PC-9 (cell line): ENCODE results near the gene OSBPL2. TPM values are rescaled to one million over a fixed set of nuclear protein-coding genes. Genes with fewer than 3 reads are reported as not detected.

ENCODE experiments used
- BruUV-seq: library from RNA; stranded (reverse); fragments of 400-500 nt; replicated peaks from 2 replicates; lab custom pipeline; 2021; lab: Mats Ljungman, UMichigan
- CTCF ChIA-PET: fragments of 300-600 bp; sonication (Branson Sonifier 250); formaldehyde crosslinking; loops from one replicate; lab custom pipeline; 2022; ENCODE audit warnings: antibody characterized with exemption; lab: Charles Lee
- POLR2A ChIA-PET: fragments of 300-600 bp; sonication (Branson Sonifier 250); formaldehyde crosslinking; loops from one replicate; lab custom pipeline; 2022; ENCODE audit warnings: antibody characterized with exemption; ENCODE audit not compliant: unreplicated experiment; lab: Charles Lee
- DNase-seq, 2 experiments: peaks; one replicate each; pipeline versions ENCODE4 v3.0.0 to v3.0.0-alpha.2; 2015 to 2022; ENCODE audit warnings: mixed read lengths in 1 of 2
- H2AFZ ChIP-seq: fragments of 200-600 bp; sonication (generic); 2 replicates; pipeline ENCODE4 v1.8.1; 2017; ENCODE audit warnings: antibody characterized with exemption
- H3F3A ChIP-seq: fragments of 200-600 bp; sonication (generic); 2 replicates; pipeline ENCODE4 v1.8.1; 2017; ENCODE audit warnings: antibody characterized with exemption, mild to moderate bottlenecking, low read depth; ENCODE audit not compliant: insufficient read depth
- H3K27ac ChIP-seq: fragments of 200-600 bp; sonication (generic); 2 replicates; pipeline ENCODE4 v1.6.1; 2016; ENCODE audit warnings: mixed run types
- H3K27me3 ChIP-seq: fragments of 200-600 bp; sonication (generic); 2 replicates; pipeline ENCODE4 v1.6.1; 2016; ENCODE audit warnings: low read depth, mixed run types; ENCODE audit not compliant: insufficient read depth
- H3K36me3 ChIP-seq: fragments of 200-600 bp; sonication (generic); 2 replicates; pipeline ENCODE4 v1.6.1; 2016; ENCODE audit warnings: low read depth, mixed run types
- H3K4me1 ChIP-seq: fragments of 200-600 bp; sonication (generic); replicated peaks from 2 replicates; pipeline ENCODE4 v1.6.1; 2016; ENCODE audit warnings: mixed run types; ENCODE audit not compliant: insufficient read depth
- H3K4me2 ChIP-seq: fragments of 200-600 bp; sonication (generic); 2 replicates; pipeline ENCODE4 v1.6.1; 2017; ENCODE audit warnings: mixed run types
- H3K4me3 ChIP-seq: fragments of 200-600 bp; sonication (generic); 2 replicates; pipeline ENCODE4 v1.6.1; 2016; ENCODE audit warnings: mixed run types
- H3K79me2 ChIP-seq: fragments of 200-600 bp; sonication (generic); 2 replicates; pipeline ENCODE4 v1.6.1; 2017; ENCODE audit warnings: low read depth, mixed run types
- H3K9me2 ChIP-seq: fragments of 200-600 bp; sonication (generic); 2 replicates; pipeline ENCODE4 v1.8.1; 2017; ENCODE audit warnings: mild to moderate bottlenecking; ENCODE audit not compliant: insufficient read depth
- H3K9me3 ChIP-seq: fragments of 200-600 bp; sonication (generic); 2 replicates; pipeline ENCODE4 v1.8.1; 2016; ENCODE audit warnings: low read depth; ENCODE audit not compliant: insufficient read depth
- H4K20me1 ChIP-seq: fragments of 200-600 bp; sonication (generic); 2 replicates; pipeline ENCODE4 v1.8.1; 2017; ENCODE audit not compliant: insufficient read depth
- CTCF ChIP-seq: fragments of 200-600 bp; sonication (generic); conservative IDR thresholded peaks from 2 replicates; pipeline ENCODE4 v1.6.1; 2017; ENCODE audit warnings: mixed run types, antibody characterized with exemption, mild to moderate bottlenecking, moderate library complexity
- EZH2 ChIP-seq: fragments of 200-600 bp; sonication (generic); IDR thresholded peaks from 2 replicates; pipeline ENCODE4 v1.8.0; 2017; ENCODE audit warnings: antibody characterized with exemption, low read depth
- intact Hi-C: fragments of 100-400 bp; cut with micrococcal nuclease; formaldehyde crosslinking; loops from one replicate; pipeline ENCODE4 v1.10.0; 2022; ENCODE audit not compliant: unreplicated experiment
- total RNA-seq: library from RNA; stranded (reverse); gene quantifications from 2 replicates; pipeline ENCODE4 v1.2.3, GENCODE V29; 2021

The OSBPL2 gene
- total RNA-seq, 1 experiment from 2014 or later = 84.8 TPM

DNA sequence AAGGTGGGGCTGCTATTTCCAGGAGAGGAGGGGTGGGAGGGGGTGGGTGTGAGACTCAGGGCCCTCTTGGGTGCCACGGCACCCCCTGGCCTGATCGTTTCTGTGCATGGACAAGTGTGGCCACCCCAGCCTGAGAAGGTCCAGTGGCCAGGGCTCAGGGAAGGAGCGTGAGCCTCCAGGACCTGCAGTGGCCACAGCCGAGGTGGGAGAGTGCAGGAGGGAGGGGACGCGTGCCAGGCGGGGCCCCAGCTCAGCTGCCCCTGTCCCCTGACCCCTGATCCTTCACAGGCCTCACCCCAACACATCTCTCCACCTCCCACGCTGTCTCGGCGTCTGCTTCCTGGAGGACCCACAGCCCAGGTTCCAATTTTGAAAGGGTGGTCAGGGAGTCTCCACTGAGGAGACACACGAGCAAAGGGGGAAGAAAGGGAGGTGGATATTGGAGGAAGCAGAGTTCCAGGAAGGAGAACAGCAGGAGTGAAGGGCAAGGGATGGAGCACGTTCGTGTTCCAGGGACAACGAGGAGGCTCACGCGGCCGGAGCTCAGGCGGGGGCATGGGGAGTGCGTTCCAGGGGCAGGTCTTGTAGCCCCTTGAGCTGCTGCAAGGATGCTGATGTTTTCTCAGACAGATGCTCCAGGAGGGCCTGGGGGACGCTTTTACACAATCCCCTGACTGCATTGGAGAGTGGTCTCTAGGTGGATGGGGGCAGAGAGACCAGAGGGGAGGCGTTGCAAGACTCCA, 14.0 kb upstream of the OSBPL2 start:
- H3K4me1 ChIP-seq = no peaks in the 10 kb centered on the region

DNA sequence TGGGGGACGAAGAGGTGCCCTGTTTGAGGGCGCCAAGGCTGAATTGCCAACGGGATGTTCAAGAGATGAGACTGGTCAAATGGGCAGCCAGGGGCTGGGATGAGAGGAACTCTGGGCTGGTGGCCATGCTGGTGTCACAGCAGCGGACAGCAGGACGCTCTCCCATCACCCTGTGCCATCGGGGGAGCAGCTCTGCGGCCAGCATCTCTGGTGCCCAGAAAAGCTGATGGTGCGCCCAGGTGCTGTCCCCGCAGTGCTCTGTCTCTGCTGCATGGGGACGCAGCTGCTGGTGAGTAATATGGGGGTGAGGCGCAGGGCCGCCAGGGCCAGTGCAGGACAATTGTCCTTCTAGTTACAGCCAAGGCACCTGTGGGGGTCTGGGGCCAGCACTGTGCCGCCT, 13.3 kb upstream of the OSBPL2 start:
- Histone ChIP-seq H3K9me2 (no peaks in the 10 kb centered on the region), H3F3A (peaks cover 16% of the 10 kb centered on the region; the same call in 1 of the 2 replicates), H2AFZ (no peak overlapping the region), H3K27ac (no peak overlapping the region), H3K4me2 (no peak overlapping the region), H3K4me1 (no peaks in the 10 kb centered on the region), H4K20me1 (0 out of 2 replicates have a peak, but pooled peaks cover 4% of the 10 kb centered on the region), H3K4me3 (no peak overlapping the region), H3K79me2 (no peaks in the 10 kb centered on the region), H3K36me3 (no peaks in the 10 kb centered on the region), H3K9me3 (no peaks in the 10 kb centered on the region), H3K27me3 (peaks cover 71% of the 10 kb centered on the region)
- ChIA-PET CTCF (no interaction called here), POLR2A (no interaction called here)
- intact Hi-C loops = no loop called here
- no peak for DNase-seq
- TF ChIP-seq EZH2 (no peak), CTCF (no peak)
- no TSS peak for BruUV-seq

More for the DNA sequence above, 14.0 kb upstream of the OSBPL2 start:
- H3K4me3 ChIP-seq = no peak overlapping the region
- intact Hi-C loops = no loop called here
- H3K9me3 ChIP-seq = no peaks in the 10 kb centered on the region
- DNase-seq = no peak
- H3K4me2 ChIP-seq = no peak overlapping the region
- H3K27me3 ChIP-seq = peaks cover 74% of the 10 kb centered on the region
- no peaks in the 10 kb centered on the region for H3K9me2 ChIP-seq
- no TSS peak for BruUV-seq
- no peak overlapping the region for H2AFZ ChIP-seq
- ChIA-PET POLR2A (no interaction called here), CTCF (no interaction called here)
- no peak overlapping the region for H3K27ac ChIP-seq
- 0 out of 2 replicates have a peak, but pooled peaks cover 4% of the 10 kb centered on the region for H4K20me1 ChIP-seq
- H3K36me3 ChIP-seq = no peaks in the 10 kb centered on the region
- no peaks in the 10 kb centered on the region for H3K79me2 ChIP-seq
- no peak for TF ChIP-seq CTCF
- TF ChIP-seq EZH2 = no peak
- H3F3A ChIP-seq = peaks cover 10% of the 10 kb centered on the region; the same call in 1 of the 2 replicates

DNA sequence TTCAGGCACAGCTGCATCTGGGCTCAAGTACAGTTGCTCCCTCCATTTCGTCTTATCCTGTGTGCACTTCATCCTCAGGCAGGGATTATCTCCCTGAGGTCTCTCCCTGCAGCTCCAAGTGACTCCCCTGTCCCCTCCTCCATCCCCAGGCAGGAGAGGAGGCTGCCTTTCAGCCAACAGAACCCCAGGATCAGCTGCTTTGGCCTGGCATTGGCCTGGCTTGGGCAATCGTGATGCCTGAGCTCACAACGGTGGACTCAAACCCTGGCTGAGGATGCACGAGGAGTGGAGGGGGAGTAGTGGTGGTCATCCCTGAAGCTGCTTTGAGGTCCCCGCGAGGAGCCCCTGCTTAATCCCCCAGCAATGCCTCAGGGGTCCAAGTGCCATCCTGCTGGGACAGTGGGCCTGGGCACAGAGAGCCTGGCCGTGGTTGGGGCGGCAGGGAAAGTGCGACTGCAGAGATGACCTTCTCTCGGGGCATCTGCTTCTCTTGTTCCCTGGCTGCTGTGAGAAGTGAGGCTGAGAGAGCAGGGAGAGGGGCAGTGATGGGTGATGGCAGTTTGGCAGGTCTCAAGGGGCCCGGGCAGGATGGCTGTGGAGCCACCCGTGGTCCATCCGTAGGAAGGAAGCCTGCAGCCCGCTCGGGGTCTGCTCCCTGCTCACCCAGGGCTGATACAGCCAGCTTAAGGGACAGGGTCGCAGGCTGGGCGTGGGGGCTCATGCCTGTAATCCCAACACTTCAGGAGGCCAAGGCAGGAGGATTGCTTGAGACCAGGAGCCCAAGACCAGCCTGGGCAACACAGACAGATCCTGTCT, 12.3 kb upstream of the OSBPL2 start:
- peaks cover 63% of the 10 kb centered on the region for H3K27me3 ChIP-seq
- intact Hi-C loops = no loop called here
- H3K79me2 ChIP-seq = no peaks in the 10 kb centered on the region
- no peak overlapping the region for H2AFZ ChIP-seq
- H3K27ac ChIP-seq = no peak overlapping the region
- H3K4me1 ChIP-seq = no peaks in the 10 kb centered on the region
- H3K4me2 ChIP-seq = no peak overlapping the region
- BruUV-seq = no TSS peak
- DNase-seq = no peak
- TF ChIP-seq EZH2 = no peak
- TF ChIP-seq CTCF = no peak
- H3K36me3 ChIP-seq = no peaks in the 10 kb centered on the region
- ChIA-PET POLR2A (no interaction called here), CTCF (interaction anchor here (0.6 kb wide), 2 partner anchors 32 to 38 kb away, joined by 4 read pairs; no protein-coding TSS in a partner anchor)
- no peak overlapping the region for H3K4me3 ChIP-seq
- H3F3A ChIP-seq = peaks cover 19% of the 10 kb centered on the region; the same call in 1 of the 2 replicates
- no peaks in the 10 kb centered on the region for H3K9me3 ChIP-seq
- 0 out of 2 replicates have a peak, but pooled peaks cover 4% of the 10 kb centered on the region for H4K20me1 ChIP-seq
- H3K9me2 ChIP-seq = no peaks in the 10 kb centered on the region
